Measurements from ENCODE around the gene NAA16. TPM values are rescaled to one million over a fixed set of nuclear protein-coding genes. Genes with fewer than 3 reads are reported as not detected.

Gene NAA16
- total RNA-seq, 4 donors from 2014 or later: 28.7 to 45.3 (median 37.6) TPM

DNA sequence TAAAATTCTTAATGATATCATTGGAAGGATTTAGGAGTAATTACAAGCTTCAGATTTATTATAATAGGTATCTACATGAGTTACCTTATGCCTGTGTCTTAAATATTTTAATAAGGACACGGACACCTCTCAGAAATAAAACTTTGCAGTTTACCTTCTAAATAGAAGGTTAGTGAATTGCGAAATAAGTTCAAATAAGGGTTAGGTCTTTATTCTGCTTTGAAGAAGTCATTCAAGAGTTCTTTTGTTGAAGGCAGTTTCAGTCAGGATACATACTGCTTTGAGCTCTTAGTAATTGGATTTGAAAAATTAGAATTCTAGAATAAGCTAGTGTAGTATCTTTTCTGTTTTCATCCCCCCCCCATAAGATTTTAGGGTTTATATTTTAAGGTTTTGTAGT, 53.0 kb downstream of the NAA16 start:
- Histone ChIP-seq H3K27me3 (no peaks in the 10 kb centered on the region), H3K9me3 (no peaks in the 10 kb centered on the region), H3K4me1 (no peaks in the 10 kb centered on the region), H3K27ac (no peak overlapping the region), H3K4me3 (no peak overlapping the region), H3K36me3 (peaks cover 0 to 76% (median 6%) of the 10 kb centered on the region in 3 donors)
- TF ChIP-seq EP300 (IDR thresholded peaks at IDR 0.05) (no peak), POLR2A (IDR thresholded peaks at IDR 0.05) (no peak)
- TF ChIP-seq, protein P1, sequence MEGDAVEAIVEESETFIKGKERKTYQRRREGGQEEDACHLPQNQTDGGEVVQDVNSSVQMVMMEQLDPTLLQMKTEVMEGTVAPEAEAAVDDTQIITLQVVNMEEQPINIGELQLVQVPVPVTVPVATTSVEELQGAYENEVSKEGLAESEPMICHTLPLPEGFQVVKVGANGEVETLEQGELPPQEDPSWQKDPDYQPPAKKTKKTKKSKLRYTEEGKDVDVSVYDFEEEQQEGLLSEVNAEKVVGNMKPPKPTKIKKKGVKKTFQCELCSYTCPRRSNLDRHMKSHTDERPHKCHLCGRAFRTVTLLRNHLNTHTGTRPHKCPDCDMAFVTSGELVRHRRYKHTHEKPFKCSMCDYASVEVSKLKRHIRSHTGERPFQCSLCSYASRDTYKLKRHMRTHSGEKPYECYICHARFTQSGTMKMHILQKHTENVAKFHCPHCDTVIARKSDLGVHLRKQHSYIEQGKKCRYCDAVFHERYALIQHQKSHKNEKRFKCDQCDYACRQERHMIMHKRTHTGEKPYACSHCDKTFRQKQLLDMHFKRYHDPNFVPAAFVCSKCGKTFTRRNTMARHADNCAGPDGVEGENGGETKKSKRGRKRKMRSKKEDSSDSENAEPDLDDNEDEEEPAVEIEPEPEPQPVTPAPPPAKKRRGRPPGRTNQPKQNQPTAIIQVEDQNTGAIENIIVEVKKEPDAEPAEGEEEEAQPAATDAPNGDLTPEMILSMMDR (IDR thresholded peaks at IDR 0.05): no peak
- no peak for DNase-seq (ENCODE audit: low spot score in 2 of 2)
- WGBS, 2 donors: 91% methylated on average over 2 of the region's 2 CpGs

DNA sequence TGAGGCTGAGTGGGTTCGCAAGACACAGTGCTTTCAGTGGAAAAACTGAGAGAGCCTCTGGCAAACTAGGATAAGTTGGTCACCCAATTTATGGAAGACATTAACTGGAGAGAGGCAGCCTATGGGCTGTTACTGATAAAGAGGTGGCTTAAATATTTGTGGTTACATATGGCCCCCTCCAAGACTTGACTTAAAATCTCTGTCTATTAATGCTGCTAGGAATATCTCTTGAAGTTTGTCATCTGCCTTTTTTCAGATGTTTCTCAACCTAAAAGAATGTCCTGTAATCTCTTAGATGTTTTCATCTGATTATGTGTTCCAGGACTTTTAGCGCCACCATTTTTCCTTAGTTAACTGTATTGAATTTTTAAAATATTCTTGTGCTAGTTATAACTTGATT, 54.6 kb downstream of the NAA16 start:
- TF ChIP-seq, protein P1 (IDR thresholded peaks at IDR 0.05): no peak
- TF ChIP-seq EP300 (IDR thresholded peaks at IDR 0.05) (no peak), POLR2A (IDR thresholded peaks at IDR 0.05) (no peak)

DNA sequence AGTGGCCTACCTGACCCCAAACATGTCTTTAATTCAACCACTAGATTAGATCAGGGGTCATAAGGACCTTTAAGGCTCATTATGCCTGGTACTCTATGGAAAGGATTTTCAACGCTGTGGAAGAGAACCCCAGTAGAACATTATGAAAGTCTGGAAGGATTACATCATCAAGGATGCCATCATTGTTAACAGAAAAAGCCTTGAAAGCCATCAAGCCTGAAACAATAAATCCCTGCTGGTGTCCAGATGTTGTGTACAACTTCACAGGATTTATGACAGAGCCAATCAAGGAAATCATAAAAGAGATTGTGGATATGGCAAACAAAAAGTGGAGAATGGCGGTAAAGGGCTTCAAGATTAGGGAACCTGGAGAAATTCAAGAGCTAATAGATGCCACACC, 59.7 kb downstream of the NAA16 start:
- 84 to 94% methylated on average over 2 of the region's 2 CpGs for WGBS, 2 donors
- Histone ChIP-seq H3K9me3 (no peaks in the 10 kb centered on the region), H3K27ac (no peak overlapping the region), H3K4me1 (no peaks in the 10 kb centered on the region), H3K27me3 (no peaks in the 10 kb centered on the region), H3K36me3 (peaks cover 0 to 76% (median 0%) of the 10 kb centered on the region in 3 donors), H3K4me3 (no peak overlapping the region)
- no peak for DNase-seq (ENCODE audit: low spot score in 2 of 2)
- TF ChIP-seq EP300 (IDR thresholded peaks at IDR 0.05) (no peak), POLR2A (IDR thresholded peaks at IDR 0.05) (no peak)
- TF ChIP-seq, protein P1 (IDR thresholded peaks at IDR 0.05): no peak

More for the DNA sequence above, 54.6 kb downstream of the NAA16 start:
- no peaks in the 10 kb centered on the region for H3K4me1 ChIP-seq
- H3K9me3 ChIP-seq: no peaks in the 10 kb centered on the region
- peaks cover 0 to 76% (median 6%) of the 10 kb centered on the region in 3 donors for H3K36me3 ChIP-seq
- DNase-seq (ENCODE audit: low spot score in 2 of 2): no peak
- H3K27ac ChIP-seq: no peak overlapping the region
- H3K27me3 ChIP-seq: no peaks in the 10 kb centered on the region
- no peak overlapping the region for H3K4me3 ChIP-seq
- 94 to 100% methylated on average over 2 of the region's 2 CpGs for WGBS, 2 donors

DNA sequence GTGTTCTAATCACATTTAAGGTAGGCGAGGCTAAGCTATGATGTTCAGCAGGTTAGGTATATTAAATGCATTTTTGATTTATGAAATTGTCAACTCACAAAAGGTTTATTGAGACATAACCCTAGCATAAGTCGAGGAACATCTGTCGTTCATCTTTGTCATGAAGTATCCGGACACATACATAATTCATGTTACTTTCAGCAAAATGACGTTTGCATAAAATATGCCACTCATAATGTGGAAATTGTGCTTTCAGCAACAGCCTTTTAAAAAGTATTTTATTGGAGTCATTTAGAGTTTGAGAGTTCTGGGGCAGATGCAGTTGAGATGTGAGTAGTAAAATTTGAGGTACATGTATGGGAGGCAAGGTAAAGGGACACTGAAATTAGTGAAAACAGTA, 66.4 kb downstream of the NAA16 start:
- 76 to 85% methylated on average over 5 of the region's 5 CpGs for WGBS, 2 donors
- H3K9me3 ChIP-seq: no peaks in the 10 kb centered on the region
- H3K4me3 ChIP-seq: no peak overlapping the region
- H3K4me1 ChIP-seq: no peaks in the 10 kb centered on the region
- peaks cover 0 to 47% (median 0%) of the 10 kb centered on the region in 3 donors for H3K36me3 ChIP-seq
- TF ChIP-seq EP300 (IDR thresholded peaks at IDR 0.05): no peak
- TF ChIP-seq POLR2A (IDR thresholded peaks at IDR 0.05): no peak
- TF ChIP-seq, protein P1 (IDR thresholded peaks at IDR 0.05): no peak
- no peaks in the 10 kb centered on the region for H3K27me3 ChIP-seq
- no peak overlapping the region for H3K27ac ChIP-seq
- no peak for DNase-seq (ENCODE audit: low spot score in 2 of 2)

DNA sequence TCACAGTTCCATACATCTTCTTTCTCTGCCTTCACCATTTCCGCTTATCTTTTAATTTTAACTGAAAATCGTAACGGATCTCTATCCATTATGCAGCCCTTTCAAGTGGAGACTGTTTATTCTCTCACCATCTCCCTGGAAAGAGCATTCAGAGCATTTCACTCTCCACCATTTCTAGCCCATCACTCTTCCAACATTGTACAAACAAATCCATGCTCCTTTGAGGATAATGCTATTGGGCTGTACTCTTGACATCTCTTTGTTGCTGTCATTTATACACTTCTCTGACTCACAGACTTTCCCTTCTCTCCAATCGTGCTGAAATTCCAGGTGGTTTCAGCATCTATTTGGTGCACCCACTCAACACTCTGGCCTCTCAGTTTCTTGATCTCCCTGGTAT, 71.4 kb downstream of the NAA16 start:
- Histone ChIP-seq H3K4me3 (no peak overlapping the region), H3K4me1 (no peaks in the 10 kb centered on the region), H3K36me3 (peaks cover 0 to 5% (median 0%) of the 10 kb centered on the region in 3 donors), H3K27me3 (no peaks in the 10 kb centered on the region), H3K9me3 (no peaks in the 10 kb centered on the region), H3K27ac (no peak overlapping the region)
- WGBS, 2 donors: 73 to 79% methylated on average over 4 of the region's 4 CpGs
- DNase-seq (ENCODE audit: low spot score in 2 of 2): no peak
- TF ChIP-seq EP300 (IDR thresholded peaks at IDR 0.05): no peak
- no peak for TF ChIP-seq POLR2A (IDR thresholded peaks at IDR 0.05)
- TF ChIP-seq, protein P1 (IDR thresholded peaks at IDR 0.05): no peak
